Esophagus muscularis mucosa (tissue), 4 donors: ENCODE results near the gene JARID2.

Source experiments
- CTCF ChIP-seq, 3 experiments: fragments of 200-600 bp in 2 of 3; fragments of 450-650 bp in 1 of 3; sonication (generic) in 2 of 3; IDR thresholded peaks; one replicate each; pipeline ENCODE4 v1.5.1; 2017 to 2019; ENCODE audit warnings: antibody characterized with exemption in 3 of 3, mild to moderate bottlenecking in 2 of 3, moderate library complexity in 1 of 3
- EP300 ChIP-seq: sonication (generic); formaldehyde crosslinking; IDR thresholded peaks from one replicate; pipeline ENCODE4 v1.6.1; 2017; ENCODE audit warnings: antibody characterized with exemption
- POLR2A ChIP-seq: fragments of 450-650 bp; IDR thresholded peaks from one replicate; pipeline ENCODE4 v1.6.1; 2017; ENCODE audit warnings: antibody characterized with exemption, moderate library complexity, mild to moderate bottlenecking, low read depth
- POLR2AphosphoS5 ChIP-seq, 2 donors: sonication (generic); formaldehyde crosslinking; IDR thresholded peaks; one replicate each; pipeline ENCODE4 v1.6.1; 2017; ENCODE audit warnings: antibody characterized with exemption in 2 of 2

- no peak for TF ChIP-seq CTCF (IDR thresholded peaks at IDR 0.05)
- TF ChIP-seq EP300 = no peak
- TF ChIP-seq POLR2AphosphoS5 (IDR thresholded peaks at IDR 0.05) = no peak
- no peak for TF ChIP-seq POLR2A
Observed at GRCh38 chr6:15436451-15436850, 190.6 kb downstream of the JARID2 start.
